PFSK-1 (cell line): ENCODE results near the gene IMPG2. TPM values are rescaled to one million over a fixed set of nuclear protein-coding genes. Genes with fewer than 3 reads are reported as not detected.

Experiments
- FOXP2 ChIP-seq: optimal IDR thresholded peaks from 2 replicates; pipeline ENCODE3; 2011; ENCODE audit warnings: borderline replicate concordance, control low read depth, inconsistent platforms; ENCODE audit not compliant: insufficient read depth; ENCODE audit errors: extremely low read length, extremely low read depth
- POLR2AphosphoS5 ChIP-seq: IDR thresholded peaks from 2 replicates; pipeline ENCODE4 v1.6.1; 2012; ENCODE audit warnings: low read depth, mild to moderate bottlenecking, control low read depth, low read length, moderate library complexity
- SIN3A ChIP-seq: IDR thresholded peaks from 2 replicates; pipeline ENCODE4 v1.6.1; 2012; ENCODE audit warnings: mild to moderate bottlenecking, low read length, moderate library complexity, borderline replicate concordance; ENCODE audit not compliant: insufficient read depth
- TAF1 ChIP-seq: IDR thresholded peaks from 2 replicates; pipeline ENCODE4 v1.6.1; 2012; ENCODE audit warnings: low read length, control low read depth, borderline replicate concordance; ENCODE audit not compliant: insufficient read depth
- polyA plus RNA-seq: library from polyadenylated mRNA; unstranded; fragments of >200 nt; gene quantifications from one replicate; pipeline ENCODE4 v1.2.1, GENCODE V29; 2012; ENCODE audit warnings: low read depth, missing spikeins; ENCODE audit not compliant: insufficient read length
- TF ChIP-seq, protein P1 (sequence below), 2 experiments: IDR thresholded peaks; 2 replicates each; pipeline versions ENCODE4 v1.6.1 to v1.8.0; 2011 to 2012; ENCODE audit warnings: low read depth in 2 of 2, low read length in 2 of 2, control low read depth in 1 of 2, inconsistent platforms in 1 of 2, mild to moderate bottlenecking in 1 of 2, moderate library complexity in 1 of 2; ENCODE audit not compliant: insufficient read depth in 1 of 2

IMPG2 gene
- not detected for polyA plus RNA-seq

DNA sequence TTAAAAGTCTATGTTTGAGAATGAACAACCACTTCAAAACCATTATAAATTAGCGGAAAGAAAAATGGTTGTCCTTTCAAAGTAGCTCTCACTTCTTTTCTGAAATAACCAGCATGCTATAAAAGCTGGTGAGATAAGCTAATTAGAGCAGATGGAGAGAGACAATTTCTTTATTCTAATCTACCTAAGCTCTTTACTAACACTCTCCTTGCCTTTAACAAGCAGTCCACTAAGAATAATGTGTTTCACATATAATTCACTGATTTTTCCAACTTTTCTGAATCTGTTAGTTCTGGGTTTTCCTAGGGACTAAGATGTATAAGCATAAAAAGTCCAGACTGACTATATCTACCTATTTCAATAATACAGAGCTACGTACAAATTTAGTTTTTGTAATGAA, at the start of gene IMPG2:
TSS of gene IMPG2 (minus strand) at position 101 of the 400 bp plus-strand sequence. CDS start 203 bp downstream, outside the sequence.
- TF ChIP-seq, protein P1, sequence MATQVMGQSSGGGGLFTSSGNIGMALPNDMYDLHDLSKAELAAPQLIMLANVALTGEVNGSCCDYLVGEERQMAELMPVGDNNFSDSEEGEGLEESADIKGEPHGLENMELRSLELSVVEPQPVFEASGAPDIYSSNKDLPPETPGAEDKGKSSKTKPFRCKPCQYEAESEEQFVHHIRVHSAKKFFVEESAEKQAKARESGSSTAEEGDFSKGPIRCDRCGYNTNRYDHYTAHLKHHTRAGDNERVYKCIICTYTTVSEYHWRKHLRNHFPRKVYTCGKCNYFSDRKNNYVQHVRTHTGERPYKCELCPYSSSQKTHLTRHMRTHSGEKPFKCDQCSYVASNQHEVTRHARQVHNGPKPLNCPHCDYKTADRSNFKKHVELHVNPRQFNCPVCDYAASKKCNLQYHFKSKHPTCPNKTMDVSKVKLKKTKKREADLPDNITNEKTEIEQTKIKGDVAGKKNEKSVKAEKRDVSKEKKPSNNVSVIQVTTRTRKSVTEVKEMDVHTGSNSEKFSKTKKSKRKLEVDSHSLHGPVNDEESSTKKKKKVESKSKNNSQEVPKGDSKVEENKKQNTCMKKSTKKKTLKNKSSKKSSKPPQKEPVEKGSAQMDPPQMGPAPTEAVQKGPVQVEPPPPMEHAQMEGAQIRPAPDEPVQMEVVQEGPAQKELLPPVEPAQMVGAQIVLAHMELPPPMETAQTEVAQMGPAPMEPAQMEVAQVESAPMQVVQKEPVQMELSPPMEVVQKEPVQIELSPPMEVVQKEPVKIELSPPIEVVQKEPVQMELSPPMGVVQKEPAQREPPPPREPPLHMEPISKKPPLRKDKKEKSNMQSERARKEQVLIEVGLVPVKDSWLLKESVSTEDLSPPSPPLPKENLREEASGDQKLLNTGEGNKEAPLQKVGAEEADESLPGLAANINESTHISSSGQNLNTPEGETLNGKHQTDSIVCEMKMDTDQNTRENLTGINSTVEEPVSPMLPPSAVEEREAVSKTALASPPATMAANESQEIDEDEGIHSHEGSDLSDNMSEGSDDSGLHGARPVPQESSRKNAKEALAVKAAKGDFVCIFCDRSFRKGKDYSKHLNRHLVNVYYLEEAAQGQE (IDR thresholded peaks at IDR 0.05; ENCODE audit: insufficient read depth in 1 of 2, low read depth in 2 of 2, low read length in 2 of 2), result no peak
- TF ChIP-seq SIN3A (no peak), TAF1 (no peak), POLR2AphosphoS5 (no peak), FOXP2 (no peak)

DNA sequence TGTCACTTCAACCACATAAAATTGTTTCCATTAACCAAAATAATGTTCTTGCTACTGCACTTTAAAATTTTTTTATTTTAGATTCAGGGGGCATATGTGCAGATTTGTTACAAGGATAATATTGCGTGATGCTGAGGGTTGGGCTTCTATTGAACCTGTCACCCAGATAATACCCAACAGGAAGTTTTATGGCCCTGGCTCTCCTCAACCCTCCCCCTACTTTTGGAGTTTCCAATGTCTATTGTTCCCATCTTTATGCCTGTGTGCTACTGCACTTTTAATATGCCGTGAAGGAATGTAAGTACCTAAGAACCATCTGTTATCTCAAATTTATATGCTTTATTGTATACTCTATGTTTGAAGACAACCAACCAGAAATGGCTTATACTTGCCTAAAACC, 42.0 kb upstream of the IMPG2 start:
- TF ChIP-seq POLR2AphosphoS5 (no peak), TAF1 (no peak), FOXP2 (no peak)
- TF ChIP-seq, protein P1 (IDR thresholded peaks at IDR 0.05; ENCODE audit: insufficient read depth in 1 of 2, low read depth in 2 of 2, low read length in 2 of 2), result no peak

DNA sequence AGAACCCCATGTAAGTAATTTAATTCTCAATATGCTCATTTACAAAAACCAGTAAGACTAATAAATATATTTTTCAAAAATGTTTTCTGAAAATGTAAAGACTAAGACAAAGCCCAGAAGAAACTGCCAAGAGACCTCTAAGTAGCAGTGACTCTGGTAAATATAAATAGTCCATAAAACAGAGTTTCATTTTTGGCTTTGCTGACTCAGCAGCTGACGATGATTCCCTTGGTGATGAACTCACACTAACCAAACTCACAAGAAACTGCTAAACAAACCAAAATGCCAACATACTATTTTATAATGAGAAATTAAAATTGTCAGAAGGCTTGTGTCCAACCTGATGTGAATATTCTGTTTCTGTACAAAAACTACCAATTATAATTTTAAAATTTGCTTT, 31.5 kb upstream of the IMPG2 start:
- TF ChIP-seq SIN3A, result no peak
- no peak for TF ChIP-seq POLR2AphosphoS5
- TF ChIP-seq TAF1, result no peak
- no peak for TF ChIP-seq FOXP2
- TF ChIP-seq, protein P1 (IDR thresholded peaks at IDR 0.05; ENCODE audit: insufficient read depth in 1 of 2, low read depth in 2 of 2, low read length in 2 of 2), result no peak

DNA sequence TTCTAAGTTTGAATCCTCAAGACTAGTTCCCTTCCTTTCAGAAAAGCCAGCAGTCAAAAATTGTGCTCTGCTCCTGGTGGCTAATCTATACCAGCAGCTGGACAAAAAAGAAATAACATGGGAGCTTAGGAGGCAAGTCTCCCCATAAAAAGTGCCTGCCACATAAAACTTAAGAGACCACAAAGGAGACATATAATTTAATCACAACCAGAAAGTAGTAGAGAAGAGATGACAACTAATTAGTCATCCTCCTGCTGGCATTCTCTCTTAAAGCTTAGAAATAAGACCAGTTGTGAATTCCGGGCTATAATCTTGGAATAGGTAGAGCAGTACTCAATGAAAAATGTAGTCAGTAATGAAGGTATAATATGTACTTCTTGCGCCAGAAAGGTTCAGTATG, 20.2 kb upstream of the IMPG2 start:
- TF ChIP-seq SIN3A, result no peak
- no peak for TF ChIP-seq POLR2AphosphoS5
- TF ChIP-seq FOXP2, result no peak
- TF ChIP-seq, protein P1 (IDR thresholded peaks at IDR 0.05; ENCODE audit: insufficient read depth in 1 of 2, low read depth in 2 of 2, low read length in 2 of 2), result no peak
- no peak for TF ChIP-seq TAF1

DNA sequence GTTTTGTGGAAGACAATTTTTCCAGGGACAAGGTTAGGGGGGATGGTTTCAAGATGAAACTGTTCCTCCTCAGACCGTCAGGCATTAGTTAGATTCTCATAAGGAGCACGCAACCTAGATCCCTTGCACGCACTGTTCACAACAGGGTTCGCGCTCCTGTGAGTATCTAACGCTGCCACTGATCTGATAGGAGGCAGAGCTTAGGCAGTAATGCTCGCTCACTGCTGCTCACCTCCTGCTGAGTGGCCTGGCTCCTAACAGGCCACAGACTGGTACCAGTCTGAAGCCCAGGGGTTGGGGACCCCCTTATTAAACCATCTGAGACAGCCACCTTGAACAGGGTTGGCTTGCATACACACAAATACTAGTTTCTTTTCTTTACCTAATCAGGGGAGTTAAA, 13.5 kb upstream of the IMPG2 start:
- TF ChIP-seq TAF1 (no peak), SIN3A (no peak), POLR2AphosphoS5 (no peak), FOXP2 (no peak)
- TF ChIP-seq, protein P1 (IDR thresholded peaks at IDR 0.05; ENCODE audit: insufficient read depth in 1 of 2, low read depth in 2 of 2, low read length in 2 of 2), result no peak
